ENCODE results near the gene DIPK2A.

GRCh38 chr3:143979041-143979440 lies 7.4 kb downstream of the DIPK2A start:
- no peak for TF ChIP-seq CTCF (IDR thresholded peaks at IDR 0.05 in 2 of 3, conservative IDR thresholded peaks at IDR 0.05 in 1 of 3; ENCODE audit: borderline replicate concordance in 1 of 3, insufficient read depth in 1 of 3, low read depth in 2 of 3, low read length in 2 of 3)
- TF ChIP-seq EZH2 (IDR thresholded peaks at IDR 0.05) = no peak
- no peak for TF ChIP-seq JUND (IDR thresholded peaks at IDR 0.05)
- TF ChIP-seq FOSL1 (IDR thresholded peaks at IDR 0.05; ENCODE audit: low read depth) = no peak
- no peak for TF ChIP-seq YY1 (IDR thresholded peaks at IDR 0.05; ENCODE audit: extremely low read depth, insufficient replicate concordance, low read depth, low read length)
- no peak for TF ChIP-seq POLR2A (IDR thresholded peaks at IDR 0.05; ENCODE audit: borderline replicate concordance, extremely low read depth, insufficient read depth, insufficient read length)
- no peak for TF ChIP-seq MAX (IDR thresholded peaks at IDR 0.05)

Data from HCT116 (cell line).